ENCODE data around the gene PARD3B.
A peak's percentile ranks its signal among the peaks of the same experiment; 100 is the strongest.

PARD3B gene

DNA sequence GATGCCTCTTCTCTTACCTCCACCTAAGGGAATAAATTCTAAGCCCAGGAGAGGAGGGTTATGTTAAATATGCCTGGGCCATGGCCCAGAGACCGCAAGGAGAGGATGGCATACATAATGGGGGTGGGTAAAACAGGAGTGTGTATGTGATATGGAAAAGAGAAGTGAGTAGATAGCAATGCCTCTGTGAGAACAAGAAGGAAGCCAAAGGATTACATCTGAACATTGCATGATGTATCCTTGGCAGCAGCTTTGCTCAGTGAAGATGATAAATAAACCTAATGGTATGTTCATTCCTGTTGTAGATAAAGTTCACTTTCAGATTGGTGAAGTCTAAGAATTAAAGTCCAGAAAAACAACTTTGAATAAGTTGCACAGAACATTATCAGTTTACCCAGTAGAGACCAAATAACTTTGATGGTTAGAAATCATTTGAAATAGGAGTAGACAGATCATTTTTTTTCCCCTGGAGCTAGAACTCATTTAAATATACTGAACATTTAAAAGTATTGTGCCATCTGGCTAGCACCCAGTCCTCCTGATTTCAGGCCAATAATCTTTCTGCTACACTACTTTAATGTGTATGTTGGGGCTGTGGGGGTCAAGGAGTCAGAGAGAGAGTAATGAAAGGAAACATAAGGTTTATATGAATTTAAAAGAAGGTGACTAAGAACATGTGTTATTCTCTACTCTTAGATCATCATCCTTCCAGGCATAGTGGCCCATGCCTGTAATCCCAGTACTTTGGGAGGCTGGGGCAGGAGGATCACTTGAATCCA, 231.7 kb downstream of the PARD3B start:
- DNase-seq, result no peak

DNA sequence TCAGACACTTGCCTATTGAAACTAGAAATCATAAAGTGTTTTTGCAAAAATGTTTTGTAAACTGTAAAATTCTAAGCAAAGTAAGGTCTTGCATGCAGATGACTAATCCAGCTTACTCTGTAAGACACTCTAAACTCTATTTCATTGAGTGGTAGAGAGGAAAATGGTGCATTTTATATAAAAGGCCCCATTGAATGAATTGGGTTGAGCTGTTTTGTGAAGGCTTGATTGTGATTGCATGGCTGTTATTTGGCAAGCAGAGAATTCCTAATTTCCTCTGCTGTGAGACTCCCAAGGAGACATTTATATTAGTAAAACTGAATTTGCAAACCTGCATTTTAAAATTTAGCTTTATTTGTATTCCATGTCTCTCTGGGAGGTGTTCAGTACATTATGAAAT, 234.5 kb downstream of the PARD3B start:
- no peak for DNase-seq

DNA sequence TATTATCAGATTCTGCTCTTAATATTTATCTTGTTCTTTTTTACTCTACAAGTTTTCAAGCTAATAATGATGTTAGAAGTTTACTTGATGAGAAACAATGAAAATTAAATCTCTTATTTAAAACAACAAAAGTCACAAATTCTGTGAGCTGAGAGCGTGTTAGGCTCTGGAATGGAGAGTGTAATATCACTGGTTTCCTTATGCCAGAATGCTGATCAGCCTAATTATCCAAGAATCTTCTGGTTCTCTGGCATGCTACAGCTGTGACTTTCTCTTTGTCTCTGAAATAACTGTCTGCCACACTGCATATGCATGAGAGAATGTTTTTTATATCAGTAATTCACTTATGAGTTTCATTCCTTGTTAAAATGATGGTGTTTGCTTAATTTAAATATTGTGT, 236.7 kb downstream of the PARD3B start:
- DNase-seq, result no peak

DNA sequence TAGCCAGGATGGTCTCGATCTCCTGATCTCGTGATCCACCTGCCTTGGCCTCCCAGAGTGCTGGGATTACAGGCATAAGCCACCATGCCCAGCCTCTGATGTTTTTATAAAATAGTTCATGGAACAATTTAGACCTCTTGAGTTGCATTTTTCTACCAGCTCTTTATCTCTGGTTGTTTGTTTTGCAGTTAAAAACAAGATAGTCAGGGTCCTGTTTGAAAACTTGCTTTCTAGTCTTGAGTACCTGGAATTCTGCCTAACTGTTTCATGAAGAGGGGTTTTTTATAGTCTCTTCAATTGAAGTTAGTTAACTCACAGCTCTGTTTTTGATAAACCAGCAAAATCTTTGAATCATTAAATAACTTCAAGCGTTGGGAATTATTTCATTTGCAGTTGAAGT, 244.8 kb downstream of the PARD3B start:
- no peak for DNase-seq

DNA sequence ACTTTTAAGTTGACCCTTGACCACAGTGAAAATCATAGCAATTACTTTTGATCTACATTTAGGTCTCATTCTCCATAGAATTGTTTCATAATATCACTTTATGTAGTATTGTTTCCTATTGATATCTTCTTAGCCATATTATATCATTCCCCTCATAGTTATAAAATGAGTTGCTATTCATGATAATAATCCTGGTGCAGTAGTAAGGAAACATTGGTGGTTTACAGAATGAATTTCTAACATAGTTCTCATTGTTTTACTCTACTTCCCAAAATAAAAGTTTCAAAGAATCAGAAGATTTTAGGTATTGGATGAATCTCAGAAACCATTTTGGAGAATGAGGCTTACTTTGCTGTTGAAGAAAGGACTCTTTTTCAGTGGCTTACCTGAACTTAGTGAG, 246.0 kb downstream of the PARD3B start:
- DNase-seq, result no peak

DNA sequence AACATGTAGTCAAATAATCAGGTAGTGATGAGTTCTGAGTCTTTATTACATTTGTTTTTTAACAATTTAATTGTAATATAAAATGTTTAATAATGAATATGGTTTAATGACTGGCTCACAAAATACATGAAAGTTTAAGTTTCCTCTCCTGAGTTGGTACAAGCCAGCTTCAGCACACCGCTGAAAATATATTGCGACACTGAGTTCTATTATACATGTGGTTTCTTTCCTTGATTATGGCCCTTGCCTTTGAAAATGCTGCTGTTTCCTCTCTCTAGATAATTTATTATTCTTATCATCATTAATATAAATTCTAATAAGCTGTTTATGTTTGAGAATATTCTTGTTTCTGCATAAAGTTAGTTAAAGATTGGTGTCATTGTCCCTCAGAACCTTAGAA, 249.3 kb downstream of the PARD3B start:
- no peak for DNase-seq

DNA sequence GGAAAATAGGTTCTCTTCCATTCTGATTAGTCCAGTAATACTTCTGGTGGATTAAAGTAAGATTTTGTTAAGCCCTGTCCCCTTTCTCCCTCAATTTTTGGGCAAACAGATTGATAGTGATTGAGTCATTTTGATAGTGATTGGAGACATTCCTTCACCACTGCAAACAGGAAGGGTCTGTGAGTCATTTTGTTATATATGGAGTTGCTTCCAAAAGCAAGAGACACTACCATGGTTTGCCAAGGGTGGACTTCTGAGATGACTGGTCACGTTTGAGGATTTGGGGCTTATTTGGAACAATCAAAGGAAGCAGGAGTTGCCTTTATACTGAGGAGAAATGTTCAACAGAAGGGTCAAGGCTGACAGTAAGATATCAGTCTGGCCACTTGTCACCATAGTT, 249.9 kb downstream of the PARD3B start:
- DNase-seq, result no peak

DNA sequence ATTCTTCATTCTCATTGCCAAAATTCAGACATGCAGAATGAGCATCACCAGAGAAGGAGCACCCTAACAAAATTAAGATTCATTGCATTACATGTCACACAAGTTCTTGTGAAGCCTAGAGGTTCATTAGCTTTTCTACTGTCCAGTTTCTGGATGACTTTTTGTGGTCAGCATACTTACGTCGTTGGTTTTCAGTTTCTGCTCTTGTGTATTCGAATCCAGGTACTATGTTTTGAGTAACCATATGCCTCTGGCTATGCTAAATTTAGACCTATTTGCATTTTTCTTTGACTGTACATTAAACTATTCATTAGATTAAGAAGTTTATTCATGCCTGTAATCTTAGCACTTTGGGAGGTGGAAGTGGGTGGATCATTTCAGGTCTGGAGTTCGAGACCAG, 251.3 kb downstream of the PARD3B start:
- no peak for DNase-seq

DNA sequence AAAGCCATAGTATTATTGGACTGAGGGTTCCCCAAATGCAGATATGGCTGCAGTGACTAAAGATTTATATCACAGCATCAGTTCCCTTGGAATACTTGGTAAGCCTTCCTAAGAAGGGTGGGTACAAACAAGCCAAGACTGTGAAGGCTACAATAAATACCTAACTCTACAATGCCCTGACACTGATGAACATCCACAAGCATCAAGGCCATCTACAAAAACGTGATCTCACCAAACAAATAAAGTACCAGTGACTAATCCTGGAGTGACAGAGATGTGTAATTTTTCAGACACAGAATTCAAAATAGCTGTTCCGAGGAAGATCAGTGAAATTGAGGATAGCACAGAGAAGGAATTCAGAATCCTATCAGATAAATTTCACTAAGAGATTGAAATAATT, 254.5 kb downstream of the PARD3B start:
- DNase-seq, result no peak

DNA sequence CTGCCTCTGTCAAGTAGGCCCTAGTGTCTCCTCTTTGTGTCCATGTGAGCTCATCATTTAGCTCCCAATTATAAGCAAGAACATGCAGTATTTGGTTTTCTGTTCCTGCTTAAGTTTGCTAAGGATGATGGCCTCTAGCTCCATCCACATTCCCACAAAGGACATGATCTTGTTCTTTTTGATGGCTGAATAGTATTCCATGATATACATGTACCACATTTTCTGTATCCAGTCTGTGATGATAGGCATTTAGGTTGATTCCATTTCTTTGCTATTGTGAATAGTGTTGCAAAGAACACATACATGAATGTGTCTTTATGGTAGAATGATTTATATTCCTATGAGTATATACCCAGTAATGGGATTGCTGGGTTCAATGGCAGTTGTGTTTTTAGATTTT, 263.2 kb downstream of the PARD3B start:
- DNase-seq, result no peak

DNA sequence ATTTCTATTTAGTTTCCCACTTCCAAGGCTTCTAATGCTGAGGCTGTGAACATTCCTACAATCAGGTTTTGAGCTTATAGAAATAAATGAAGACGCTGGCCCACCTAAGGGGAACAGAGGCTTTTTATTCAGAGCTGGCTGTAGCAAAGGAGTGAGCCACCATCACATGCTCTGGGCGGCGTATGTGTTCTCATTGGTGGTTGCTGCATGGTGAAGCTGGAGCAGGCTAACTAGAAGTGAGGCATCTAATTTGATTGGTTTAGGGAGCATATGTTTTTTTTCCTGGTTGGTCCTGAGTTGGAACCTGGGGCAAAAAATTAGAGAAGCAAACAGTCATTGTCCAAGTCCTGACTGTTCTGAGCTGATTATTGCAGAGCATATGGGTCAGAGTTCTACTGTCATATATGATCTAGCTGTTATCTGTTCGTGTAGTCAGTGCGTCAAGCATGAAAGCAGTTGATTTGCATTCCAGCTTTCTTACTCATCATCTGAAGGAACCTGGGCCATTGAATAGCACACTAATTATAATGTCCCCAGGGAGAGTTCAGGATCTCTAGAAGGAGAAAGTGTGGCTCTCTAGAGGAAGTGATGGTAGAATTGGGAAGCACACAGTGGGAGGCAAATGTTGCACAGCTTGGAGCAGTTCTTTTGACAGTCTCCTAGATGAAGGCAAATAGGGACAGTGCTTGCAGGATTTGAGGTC, 279.6 kb downstream of the PARD3B start:
- peak; percentile 38 to 49 for DNase-seq

DNA sequence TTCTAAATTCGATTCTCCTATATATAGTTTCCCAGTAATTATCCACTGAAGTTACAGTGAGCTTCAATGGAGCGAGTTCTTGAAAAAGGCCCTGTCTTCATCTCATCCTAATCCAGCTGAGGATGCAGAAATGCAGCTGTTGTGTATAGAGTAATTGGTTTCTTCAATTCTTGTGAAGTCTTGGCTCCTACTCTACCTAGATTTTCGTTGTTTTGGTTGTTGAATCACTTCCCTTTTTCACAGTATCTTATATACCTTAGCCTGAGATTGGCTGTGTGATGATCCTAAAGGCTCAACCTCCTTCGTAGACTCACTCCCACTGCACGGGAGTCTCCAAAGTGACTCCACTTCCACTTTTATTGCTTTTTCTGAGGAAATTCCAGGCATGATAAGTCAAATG, 280.4 kb downstream of the PARD3B start:
- DNase-seq, result no peak

DNA sequence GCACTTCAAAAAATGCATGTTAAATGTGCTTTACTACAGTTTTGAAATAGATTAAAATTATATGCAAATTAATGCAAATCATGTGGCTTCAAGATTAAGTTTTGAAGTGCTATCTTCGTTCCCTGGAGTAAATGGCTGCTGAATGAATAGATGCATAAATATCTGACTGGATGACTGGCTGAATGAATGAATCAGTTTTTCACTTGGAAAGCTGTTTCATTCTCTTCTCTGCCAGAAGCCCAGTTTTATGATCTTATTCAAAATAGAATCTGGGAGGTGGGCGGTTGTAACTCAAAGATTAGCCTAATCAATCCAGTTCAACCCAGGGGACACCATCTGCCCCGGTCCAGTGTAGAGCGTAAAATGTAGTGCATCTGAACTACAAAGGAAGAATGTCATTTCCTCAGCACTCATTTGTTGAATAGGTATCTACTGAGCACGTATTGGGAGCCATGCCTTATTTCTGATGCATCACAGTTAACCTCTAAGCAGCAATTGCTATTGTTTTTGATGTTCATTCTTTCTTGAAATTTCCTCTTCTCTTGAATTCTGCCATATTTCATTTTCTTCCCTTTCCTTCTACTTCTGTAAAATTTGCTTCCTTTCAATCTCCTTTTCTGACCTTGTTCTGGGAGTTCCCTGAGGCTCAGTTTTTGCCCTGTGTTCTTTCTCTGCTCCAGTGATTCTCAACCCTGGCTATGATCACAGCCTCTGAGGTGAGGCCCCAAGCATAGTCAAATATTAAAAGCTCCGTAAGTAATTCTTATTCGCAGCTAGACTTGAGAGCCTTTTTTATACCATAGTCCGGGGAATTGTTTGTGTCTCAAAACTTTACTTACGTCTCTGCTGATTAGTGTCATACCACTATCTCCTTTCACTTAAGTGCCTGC, 282.7 kb downstream of the PARD3B start:
- peak; percentile 52 to 70 for DNase-seq

DNA sequence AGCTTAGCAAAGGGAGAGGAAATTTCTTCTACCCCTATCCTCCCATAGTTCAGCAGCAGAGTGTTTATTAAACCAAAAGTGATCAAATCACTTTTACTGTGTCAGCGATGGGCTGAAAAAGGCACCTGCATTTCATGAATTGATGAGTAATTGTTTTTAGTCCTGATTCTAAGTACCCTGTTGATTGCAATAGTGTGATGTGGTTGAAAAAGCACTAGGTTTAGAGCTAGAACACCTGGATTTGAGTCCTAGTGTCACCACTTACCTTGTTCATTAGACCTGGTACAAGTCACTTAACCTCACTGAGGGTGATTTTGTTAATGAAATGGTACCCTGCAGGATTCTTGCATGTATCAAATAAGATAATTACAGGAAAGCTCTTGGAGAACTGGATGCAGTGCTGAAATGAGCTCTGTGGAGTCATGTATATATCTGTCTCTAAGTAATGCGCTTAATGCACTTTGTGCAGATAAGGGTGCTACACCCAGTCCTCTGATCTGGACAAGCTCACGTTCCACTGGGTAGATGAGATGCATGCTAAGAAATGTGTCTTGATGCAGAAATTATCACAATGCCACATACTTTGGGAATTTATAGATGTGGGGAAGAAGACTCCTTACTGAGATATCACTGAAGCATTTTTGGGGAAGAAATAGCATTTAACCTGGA, 289.6 kb downstream of the PARD3B start:
- DNase-seq, result no peak

DNA sequence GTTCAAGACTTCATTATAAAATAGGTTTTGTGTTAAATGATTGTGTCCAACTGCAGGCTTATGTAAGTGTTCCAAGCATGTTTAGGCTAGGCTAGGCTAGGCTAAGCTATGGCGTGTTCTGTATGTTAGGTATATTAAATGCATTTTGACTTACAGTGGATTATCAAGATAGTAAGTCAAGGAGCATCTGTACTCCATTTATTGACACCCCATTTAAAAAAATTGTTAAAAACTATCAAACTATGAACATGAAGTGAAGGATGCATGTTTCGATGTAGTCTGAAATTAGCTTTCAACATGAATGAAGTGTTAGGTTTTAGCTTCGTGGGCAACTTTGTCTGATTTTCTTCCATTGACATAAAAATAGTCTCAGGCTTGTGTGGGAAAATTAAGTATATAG, 290.5 kb downstream of the PARD3B start:
- no peak for DNase-seq

DNA sequence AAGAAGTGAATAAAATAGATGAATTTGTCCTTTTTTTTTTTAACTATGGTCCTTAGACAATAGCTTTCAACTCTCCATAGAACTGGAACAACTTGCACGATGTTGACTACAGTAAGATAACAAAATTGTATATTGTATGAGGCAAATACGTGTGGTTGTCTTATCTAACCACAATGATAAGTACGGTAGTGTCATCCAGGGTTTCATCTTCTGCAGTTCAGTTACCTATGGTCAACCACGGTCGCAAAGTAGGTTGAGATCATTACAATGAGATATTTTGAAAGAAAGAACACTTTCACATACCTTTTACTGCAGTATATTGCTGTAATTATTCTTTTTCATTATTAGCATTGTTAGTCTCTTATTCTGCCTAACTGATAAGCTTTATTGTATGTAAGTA, 295.2 kb downstream of the PARD3B start:
- DNase-seq, result no peak

DNA sequence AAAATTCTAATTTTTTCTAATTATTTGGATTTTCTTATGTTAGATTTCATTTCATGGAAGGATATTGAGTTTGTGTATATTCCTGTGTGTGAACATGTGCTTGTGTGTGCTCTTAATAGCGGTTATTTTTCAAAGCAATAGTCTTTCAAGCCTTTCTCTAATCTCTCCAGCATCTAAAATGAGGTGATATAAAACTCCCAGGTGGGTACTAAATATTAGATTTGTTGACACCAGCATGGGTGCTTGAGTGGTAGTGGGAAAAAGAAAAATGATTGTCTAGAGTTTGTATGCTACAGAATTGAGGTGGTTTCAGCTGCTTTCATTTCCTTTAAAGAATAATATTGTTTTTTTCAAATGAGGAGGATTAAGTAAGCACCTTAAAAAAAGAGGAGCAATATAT, 296.8 kb downstream of the PARD3B start:
- DNase-seq, result no peak

DNA sequence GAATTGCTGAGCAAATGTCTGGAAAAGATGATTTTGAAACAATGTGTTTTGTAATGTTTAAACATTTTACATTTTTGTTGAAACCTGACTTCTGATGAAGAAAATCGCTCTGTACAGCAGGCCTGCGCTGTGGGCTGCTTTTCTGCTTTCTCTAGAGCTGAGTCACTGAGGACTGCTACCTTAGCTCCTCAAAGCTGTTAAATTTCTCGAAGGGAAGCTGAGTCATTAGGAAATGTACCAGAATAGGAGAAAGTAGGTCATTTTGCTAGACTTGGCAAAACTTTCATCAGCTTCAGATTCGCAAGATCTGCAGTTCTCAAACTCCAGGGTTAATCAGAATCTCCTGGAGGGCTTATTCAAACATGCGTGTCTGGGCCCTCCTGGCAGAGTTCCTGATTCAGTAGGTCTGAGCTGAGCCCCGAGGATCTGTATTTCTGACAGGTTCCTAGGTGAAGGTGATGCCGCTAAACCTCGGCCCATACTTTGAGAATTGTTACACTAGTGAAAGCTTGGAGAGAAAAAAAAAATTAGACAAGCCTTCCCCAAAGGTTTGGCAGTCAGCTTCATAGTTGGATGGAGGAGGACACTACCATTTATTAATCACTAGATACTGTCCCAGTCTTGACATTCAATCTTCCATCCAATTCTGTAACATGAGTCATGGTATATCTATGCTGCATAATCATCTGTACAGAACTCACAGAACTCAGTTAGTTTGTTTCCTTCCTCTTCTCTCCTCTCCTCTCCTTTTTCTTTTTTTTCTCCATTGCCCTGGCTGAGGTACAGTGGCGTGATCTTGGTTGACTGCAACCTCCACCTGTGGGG, 297.6 kb downstream of the PARD3B start:
- DNase-seq, result no peak

DNA sequence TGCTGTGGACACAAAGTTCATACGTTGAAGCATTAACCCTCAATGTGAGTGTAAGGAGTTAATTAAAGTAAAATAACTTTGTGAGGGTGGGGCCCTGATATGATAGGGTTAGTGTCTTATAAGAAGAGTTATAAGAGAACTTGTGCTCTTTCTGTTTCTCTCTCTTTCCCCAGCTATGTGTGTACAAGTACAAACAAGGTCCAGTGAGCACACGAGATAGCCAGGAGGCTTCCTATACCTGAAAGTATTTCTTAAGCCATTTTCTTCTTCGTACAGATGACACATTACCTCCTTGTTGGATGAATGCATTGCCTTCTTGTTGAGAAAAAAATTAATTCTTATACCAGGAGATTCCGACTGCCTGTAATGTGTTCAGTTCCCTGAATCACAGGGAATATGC, 301.2 kb downstream of the PARD3B start:
- DNase-seq, result no peak

DNA sequence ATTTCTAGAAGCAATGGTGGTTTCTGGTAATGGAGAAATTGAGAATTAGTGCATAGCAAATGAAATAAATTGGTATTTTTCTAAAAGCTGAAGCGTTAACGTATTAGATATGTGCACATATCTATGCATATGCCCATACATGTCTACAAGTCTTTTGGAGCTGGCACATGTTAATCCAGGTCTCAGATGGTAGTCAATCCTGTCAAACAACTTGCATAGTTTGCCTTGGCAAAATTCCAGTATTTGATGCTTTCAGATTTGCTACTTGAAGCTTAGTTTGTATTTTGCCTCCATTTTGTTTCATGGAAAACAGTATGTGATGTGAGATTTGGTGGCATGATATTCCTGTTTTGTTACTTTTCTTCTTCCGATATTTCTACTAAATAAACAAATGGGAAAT, 304.6 kb downstream of the PARD3B start:
- DNase-seq, result peak in 1 of 2 experiments; percentile 41

DNA sequence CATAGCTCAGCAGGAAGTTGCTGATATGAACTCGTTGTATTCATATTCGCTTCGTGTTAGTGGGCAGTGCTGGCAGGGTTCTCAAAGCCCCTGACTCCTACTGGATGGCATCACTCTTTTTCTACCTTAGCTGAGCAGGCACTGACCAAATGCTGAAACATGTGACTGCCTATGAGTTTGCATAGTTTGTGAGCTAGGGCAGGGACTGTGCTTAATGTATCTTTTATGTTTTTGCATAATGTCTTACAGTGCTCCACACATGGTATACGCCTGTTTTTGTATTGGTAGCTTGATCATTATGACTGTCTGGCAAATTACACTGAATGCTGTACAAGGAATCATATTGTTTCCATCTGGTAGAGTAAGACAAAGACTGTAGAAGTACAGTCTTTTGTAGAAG, 305.3 kb downstream of the PARD3B start:
- peak; percentile 70 to 81 for DNase-seq

DNA sequence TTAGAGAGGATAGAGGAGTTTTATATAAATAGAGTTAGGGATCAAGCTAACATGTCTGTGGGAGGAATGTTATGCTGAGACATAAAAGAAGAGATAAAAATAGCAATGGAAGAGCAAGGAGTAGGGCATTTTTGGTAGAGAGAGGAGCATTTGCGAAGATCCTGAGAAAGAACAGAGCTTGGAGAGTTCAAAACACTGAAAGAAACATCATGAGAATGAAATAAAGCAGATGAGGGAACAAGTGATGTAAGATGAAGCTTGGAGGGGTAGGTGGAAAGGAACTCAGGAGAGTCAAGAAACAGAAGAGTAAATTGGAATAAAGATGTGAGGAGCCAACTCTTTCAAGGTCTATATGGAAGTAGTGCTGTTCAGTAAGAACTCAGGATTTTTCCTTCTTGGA, 308.6 kb downstream of the PARD3B start:
- no peak for DNase-seq

All from NCI-H526 (cell line).